Heart right ventricle (tissue), 16 donors: ENCODE data around the gene ARID2. TPM values are rescaled to one million over a fixed set of nuclear protein-coding genes. Genes with fewer than 3 reads are reported as not detected.

Experiments used
- ATAC-seq, 8 donors: fragments of 200-7000 bp; cut with Tn5 transposase; one replicate each; pipeline ENCODE4 v1.9.1; 2020; ENCODE audit warnings: mild to moderate bottlenecking in 8 of 8, moderate library complexity in 8 of 8, moderate number of reproducible peaks in 1 of 8
- DNase-seq, 2 donors: peaks; one replicate each; pipeline ENCODE4 v3.0.0-alpha.2; 2020
- H3K27ac ChIP-seq, 10 donors: fragments of 200-600 bp; sonication (generic) in 2 of 10; one replicate each; pipeline versions ENCODE4 v1.5.0 to v1.8.0; 2020 to 2022; ENCODE audit warnings: mild to moderate bottlenecking in 3 of 10
- H3K27me3 ChIP-seq, 7 donors: fragments of 200-600 bp; one replicate each; pipeline ENCODE4 v1.8.0; 2021 to 2022; ENCODE audit warnings: mild to moderate bottlenecking in 2 of 7
- H3K36me3 ChIP-seq, 9 donors: fragments of 200-600 bp; sonication (generic) in 1 of 9; one replicate each; pipeline versions ENCODE4 v1.5.0 to v1.8.0; 2020 to 2022; ENCODE audit warnings: mild to moderate bottlenecking in 2 of 9
- H3K4me1 ChIP-seq, 9 donors: fragments of 200-600 bp; sonication (generic) in 1 of 9; one replicate each; pipeline versions ENCODE4 v1.5.0 to v1.8.0; 2020 to 2022; ENCODE audit warnings: mild to moderate bottlenecking in 4 of 9
- H3K4me3 ChIP-seq, 10 donors: fragments of 200-600 bp; sonication (generic) in 2 of 10; one replicate each; pipeline versions ENCODE4 v1.5.0 to v1.8.0; 2020 to 2022; ENCODE audit warnings: mild to moderate bottlenecking in 7 of 10, moderate library complexity in 2 of 10
- H3K9me3 ChIP-seq, 11 donors: fragments of 200-600 bp in 10 of 11; sonication (generic) in 2 of 11; one replicate each; pipeline versions ENCODE4 v1.5.0 to v1.8.0; 2013 to 2022; ENCODE audit warnings: mild to moderate bottlenecking in 2 of 11, control low read depth in 1 of 11, moderate library complexity in 1 of 11
- WGBS, 2 donors: extraction: QIAGEN DNeasy Blood & Tissue Kit; methylation state at CpG; one replicate each; pipeline ENCODE4 v1.1.7; 2013; ENCODE audit warnings: inconsistent platforms in 1 of 2; 5-methylcytosine and 5-hydroxymethylcytosine counted together
- intact Hi-C, 10 donors: fragments of 100-400 bp; cut with DNase I; formaldehyde crosslinking; loops; one replicate each; pipeline versions ENCODE4 v1.11.1 to v1.14.2; 2022
- polyA plus RNA-seq, 2 donors: library from polyadenylated mRNA; stranded (reverse); fragments of 200-250 nt; gene quantifications; one replicate each; pipeline ENCODE4 v1.2.3, GENCODE V29; 2013
- total RNA-seq, 10 donors: library from RNA; stranded (reverse); fragmentation: NEBNext Ultra II Directional in 3 of 10; extraction: Animal tissue kit (Norgen Biotek cat#: 25700) in 3 of 10; gene quantifications; one replicate each; pipeline versions ENCODE4 v1.2.1 to v1.2.4, GENCODE V29; 2021 to 2023
- TF ChIP-seq, protein P1 (sequence below), 9 donors: fragments of 200-600 bp; sonication (generic) in 2 of 9; IDR thresholded peaks; one replicate each; pipeline versions ENCODE4 v1.5.0 to v1.8.0; 2021 to 2022; ENCODE audit warnings: antibody characterized with exemption in 9 of 9, mild to moderate bottlenecking in 5 of 9, moderate library complexity in 1 of 9
- donor health status: Arrhythmogenic right ventricular cardiomyopathy.
- donor health status: ischemic (EF 13 %, LVEDD 7.1; RV severe dilation, severe dysfunction).
- donor health status: healthy with polysubstance abuse.
- donor health status: DM: no; HTN: yes; CAD: no.
- donor health status: DM: no; HTN: no; CAD: no.
- donor health status: ischemic (EF 25% LVEDD 6.9; RV normal size, moderate dysfunction).
- donor health status: ischemic (EF 25% LVEDD 5.7; RV mildly dilated, moderate dysfunction).
- donor health status: healthy.
- donor health status: DM: yes; HTN: yes; CAD: no.
- donor health status: Ischemic cardiomyopathy.
- donor health status: ischemic (EF 35%, LVEDD 5.7; RV mildly dilated, moderate dysfunction).
- donor health status: nonischemic (EF 11% LVEDD 7.7; RV severe dilation, severe dysfunction).
- donor health status: DM: yes; HTN: yes; CAD: no.
- donor health status: PGD.
- donor health status: ischemic (EF 29% LVEDD 5.4; RV normal size, mild dysfunction).
- donor health status: nonischemic (EF 23%, LVEDD 6.1; RV moderate dilation, normal function).

The ARID2 gene
- total and polyA plus RNA-seq, 12 donors: 3.0 to 28.8 (median 18.6) TPM

DNA sequence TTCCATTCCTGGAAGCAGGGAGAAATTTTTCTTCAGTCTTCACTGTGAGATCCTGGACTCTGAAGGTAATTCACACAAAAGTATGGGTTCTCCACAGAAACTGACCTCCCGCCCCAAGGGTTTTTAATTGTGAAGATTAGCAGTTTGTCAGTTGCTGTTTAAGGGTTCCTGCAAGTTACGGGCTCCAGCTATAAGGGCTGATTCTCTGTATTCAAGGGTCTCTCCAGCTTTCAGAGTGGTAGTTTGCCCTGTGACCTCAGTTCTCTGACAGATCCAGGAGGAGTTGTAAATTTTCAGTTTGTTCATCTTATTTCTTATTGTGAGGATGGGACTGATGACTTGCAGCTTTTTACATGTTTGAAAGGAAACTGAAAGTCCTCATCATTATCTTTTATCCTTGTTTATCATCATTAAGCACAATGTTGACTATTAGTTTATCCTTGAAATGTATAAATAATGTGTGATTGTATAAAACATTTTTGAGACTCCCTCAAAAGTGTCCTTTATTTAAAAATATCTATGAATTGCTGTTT lies 149.9 kb downstream of the ARID2 start:
- H3K27me3 ChIP-seq: no peaks in the 10 kb centered on the region
- H3K4me1 ChIP-seq: peaks cover 0 to 34% (median 22%) of the 10 kb centered on the region in 9 donors
- H3K9me3 ChIP-seq: peaks cover 0 to 14% (median 0%) of the 10 kb centered on the region in 11 donors
- TF ChIP-seq, protein P1, sequence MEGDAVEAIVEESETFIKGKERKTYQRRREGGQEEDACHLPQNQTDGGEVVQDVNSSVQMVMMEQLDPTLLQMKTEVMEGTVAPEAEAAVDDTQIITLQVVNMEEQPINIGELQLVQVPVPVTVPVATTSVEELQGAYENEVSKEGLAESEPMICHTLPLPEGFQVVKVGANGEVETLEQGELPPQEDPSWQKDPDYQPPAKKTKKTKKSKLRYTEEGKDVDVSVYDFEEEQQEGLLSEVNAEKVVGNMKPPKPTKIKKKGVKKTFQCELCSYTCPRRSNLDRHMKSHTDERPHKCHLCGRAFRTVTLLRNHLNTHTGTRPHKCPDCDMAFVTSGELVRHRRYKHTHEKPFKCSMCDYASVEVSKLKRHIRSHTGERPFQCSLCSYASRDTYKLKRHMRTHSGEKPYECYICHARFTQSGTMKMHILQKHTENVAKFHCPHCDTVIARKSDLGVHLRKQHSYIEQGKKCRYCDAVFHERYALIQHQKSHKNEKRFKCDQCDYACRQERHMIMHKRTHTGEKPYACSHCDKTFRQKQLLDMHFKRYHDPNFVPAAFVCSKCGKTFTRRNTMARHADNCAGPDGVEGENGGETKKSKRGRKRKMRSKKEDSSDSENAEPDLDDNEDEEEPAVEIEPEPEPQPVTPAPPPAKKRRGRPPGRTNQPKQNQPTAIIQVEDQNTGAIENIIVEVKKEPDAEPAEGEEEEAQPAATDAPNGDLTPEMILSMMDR (IDR thresholded peaks at IDR 0.05): no peak
- peaks cover 0 to 68% (median 22%) of the 10 kb centered on the region in 9 donors for H3K36me3 ChIP-seq
- H3K27ac ChIP-seq: peak overlapping the region in 6 of 10 donors; percentile 9 to 73 (median 42)
- DNase-seq (no peak), ATAC-seq (no peak)
- 74 to 81% methylated on average over 2 of the region's 2 CpGs for WGBS, 2 donors
- no peak overlapping the region for H3K4me3 ChIP-seq
- intact Hi-C loops: no loop called here

DNA sequence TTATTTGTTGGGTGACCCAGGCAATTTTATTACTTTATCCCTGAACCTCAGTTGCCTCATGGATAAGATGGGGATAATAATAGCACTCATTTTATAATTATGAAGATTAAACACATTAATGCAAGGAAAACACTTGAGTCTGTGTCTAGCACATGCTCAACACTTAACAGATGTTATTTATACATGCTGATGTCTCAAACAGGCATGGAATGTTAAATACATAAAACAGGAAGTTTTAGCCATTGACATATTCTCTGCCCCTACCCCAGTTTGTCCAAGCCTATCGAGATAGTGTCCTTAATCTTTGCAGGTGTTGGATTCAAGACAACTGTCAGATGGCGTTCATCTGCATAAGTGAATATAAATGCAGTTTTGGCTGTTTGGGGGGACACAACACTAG lies 151.0 kb downstream of the ARID2 start:
- Histone ChIP-seq H3K36me3 (peaks cover 0 to 68% (median 11%) of the 10 kb centered on the region in 9 donors), H3K4me3 (no peak overlapping the region), H3K27me3 (no peaks in the 10 kb centered on the region), H3K4me1 (peaks cover 0 to 34% (median 22%) of the 10 kb centered on the region in 9 donors), H3K9me3 (peaks cover 0 to 12% (median 0%) of the 10 kb centered on the region in 11 donors), H3K27ac (no peak overlapping the region)
- DNase-seq: no peak
- WGBS, 2 donors: 61 to 72% methylated on average over 2 of the region's 2 CpGs
- TF ChIP-seq, protein P1 (IDR thresholded peaks at IDR 0.05): no peak
- no peak for ATAC-seq
- intact Hi-C loops: loop anchor here in 2 of 10 donors (10.0 kb wide), 1 partner anchor 336 kb away; no protein-coding TSS in a partner anchor

DNA sequence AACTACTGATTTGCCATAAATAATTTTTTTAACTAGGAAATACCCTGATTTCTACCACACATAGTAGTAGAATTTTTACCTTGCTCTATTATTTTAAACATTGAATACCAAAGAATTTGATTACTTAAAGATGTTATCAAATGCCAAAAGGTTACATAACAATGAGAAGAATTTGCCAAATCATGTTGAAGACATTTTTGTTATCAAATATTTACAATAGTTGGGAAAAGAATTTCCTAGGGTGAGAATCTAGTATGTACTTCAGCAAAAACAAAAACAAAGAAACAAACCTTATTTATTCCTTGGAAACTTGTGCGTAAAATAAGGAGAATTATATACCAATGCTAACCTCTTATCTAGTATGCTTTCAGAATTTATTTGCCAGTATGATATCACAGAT lies 153.7 kb downstream of the ARID2 start:
- Histone ChIP-seq H3K4me3 (no peak overlapping the region), H3K27me3 (no peaks in the 10 kb centered on the region), H3K27ac (no peak overlapping the region), H3K36me3 (peaks cover 0 to 72% (median 6%) of the 10 kb centered on the region in 9 donors), H3K9me3 (peaks cover 0 to 14% (median 0%) of the 10 kb centered on the region in 11 donors), H3K4me1 (peaks cover 0 to 28% (median 17%) of the 10 kb centered on the region in 9 donors)
- TF ChIP-seq, protein P1 (IDR thresholded peaks at IDR 0.05): no peak
- whole genome bisulfite sequencing, 2 donors: 100% methylated on average over 1 of the region's 1 CpG
- ATAC-seq (no peak), DNase-seq (no peak)
- intact Hi-C loops: loop anchor here in 2 of 10 donors (10.0 kb wide), 1 partner anchor 338 kb away; no protein-coding TSS in a partner anchor

DNA sequence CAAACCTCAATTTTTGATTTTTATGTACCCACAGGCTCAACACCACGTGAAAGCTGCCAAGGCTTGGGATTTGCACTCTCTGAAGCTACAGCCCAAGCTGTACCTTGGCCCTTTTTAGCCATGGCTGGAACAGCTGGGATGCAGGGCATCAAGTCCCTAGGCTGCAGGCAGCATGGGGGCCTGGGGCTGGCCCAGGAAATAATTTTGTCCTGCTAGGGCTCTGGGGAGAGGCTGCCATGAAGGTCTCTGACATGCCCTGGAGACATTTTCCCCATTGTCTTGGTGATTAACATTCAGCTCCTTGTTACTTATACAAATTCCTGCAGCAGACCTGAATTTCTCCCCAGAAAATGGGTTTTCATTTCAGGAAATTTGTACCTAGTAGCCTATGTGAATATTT lies 157.2 kb downstream of the ARID2 start:
- ATAC-seq (no peak), DNase-seq (no peak)
- TF ChIP-seq, protein P1 (IDR thresholded peaks at IDR 0.05): no peak
- intact Hi-C loops: loop anchor here in 2 of 10 donors (10.0 kb wide), 1 partner anchor 342 kb away; no protein-coding TSS in a partner anchor
- H3K4me1 ChIP-seq: peaks cover 0 to 2% (median 0%) of the 10 kb centered on the region in 9 donors
- H3K36me3 ChIP-seq: peaks cover 0 to 63% (median 7%) of the 10 kb centered on the region in 9 donors
- no peak overlapping the region for H3K27ac ChIP-seq
- peaks cover 0 to 14% (median 0%) of the 10 kb centered on the region in 11 donors for H3K9me3 ChIP-seq
- no peak overlapping the region for H3K4me3 ChIP-seq
- 98 to 100% methylated on average over 1 of the region's 1 CpG for WGBS, 2 donors
- no peaks in the 10 kb centered on the region for H3K27me3 ChIP-seq
